GM12878 (cell line): Measurements from ENCODE around the gene MYO9B. TPM values are rescaled to one million over a fixed set of nuclear protein-coding genes. Genes with fewer than 3 reads are reported as not detected.

Experiments
- ATAC-seq: fragments of 200-7000 bp; cut with Tn5 transposase; 3 replicates; pipeline ENCODE4 v1.9.1; 2020; ENCODE audit warnings: mild to moderate bottlenecking, moderate library complexity
- BruUV-seq: library from RNA; stranded (reverse); fragments of 400-500 nt; replicated peaks from 2 replicates; lab custom pipeline; 2021; lab: Mats Ljungman, UMichigan
- CTCF ChIA-PET: fragments of 300-600 bp; sonication (Branson Sonifier 250); formaldehyde crosslinking; extraction: SDS; loops from one replicate; lab custom pipeline; 2021; ENCODE audit warnings: inconsistent platforms; lab: Yijun Ruan, JAX
- POLR2A ChIA-PET: fragments of 350-600 bp; formaldehyde crosslinking; extraction: SDS; loops from one replicate; lab custom pipeline; 2021; ENCODE audit warnings: inconsistent platforms; lab: Charles Lee
- RAD21 ChIA-PET: fragments of 300-600 bp; sonication (Branson Sonifier 250); formaldehyde crosslinking; loops from one replicate; lab custom pipeline; 2023; ENCODE audit warnings: antibody characterized with exemption; ENCODE audit not compliant: unreplicated experiment; lab: Charles Lee
- SMC1A ChIA-PET: fragments of 300-600 bp; sonication (Branson Sonifier 250); formaldehyde crosslinking; loops from one replicate; lab custom pipeline; 2023; ENCODE audit not compliant: unreplicated experiment, uncharacterized antibody; lab: Charles Lee
- DNase-seq: peaks from one replicate; pipeline ENCODE4 v3.0.0-alpha.2; 2011; ENCODE audit warnings: low read depth, low spot score
- FAIRE-seq: peaks from 3 replicates; lab custom pipeline; 2011; peaks lifted over from hg19 to GRCh38; lab: Jason Lieb, UNC
- H2AFZ ChIP-seq: 2 replicates; pipeline ENCODE4 v1.6.0; 2011; ENCODE audit warnings: low read depth, low read length, control low read depth; ENCODE audit not compliant: control insufficient read depth
- H3K27ac ChIP-seq: 2 replicates; pipeline ENCODE4 v1.5.1; 2011; ENCODE audit warnings: control low read depth; ENCODE audit not compliant: control insufficient read depth, insufficient read depth
- H3K27me3 ChIP-seq, 2 experiments: replicated peaks in 1 of 2; 2 replicates each; pipeline versions ENCODE4 v1.6.0 to v1.6.1; 2011; ENCODE audit warnings: low read length in 1 of 2; ENCODE audit not compliant: control insufficient read depth in 2 of 2, insufficient read depth in 2 of 2
- H3K36me3 ChIP-seq, 2 experiments: 2 replicates each; pipeline ENCODE4 v1.5.1; 2011; ENCODE audit warnings: low read length in 1 of 2; ENCODE audit not compliant: control insufficient read depth in 2 of 2, insufficient read depth in 2 of 2
- H3K4me1 ChIP-seq: 2 replicates; pipeline ENCODE4 v1.6.1; 2011; ENCODE audit warnings: mild to moderate bottlenecking, low read length, moderate library complexity, mixed read lengths; ENCODE audit not compliant: control insufficient read depth, insufficient read depth
- H3K4me2 ChIP-seq: 2 replicates; pipeline ENCODE4 v1.6.0; 2011; ENCODE audit warnings: control low read depth; ENCODE audit not compliant: control insufficient read depth, insufficient read depth
- H3K4me3 ChIP-seq: fragments of 200-600 bp; sonication (generic); 2 replicates; pipeline ENCODE4 v1.5.1; 2016
- H3K79me2 ChIP-seq: 2 replicates; pipeline ENCODE4 v1.6.0; 2011; ENCODE audit warnings: low read length; ENCODE audit not compliant: control insufficient read depth, insufficient read depth
- H3K9ac ChIP-seq: 2 replicates; pipeline ENCODE4 v1.8.0; 2011; ENCODE audit warnings: low read length, control low read depth, mixed read lengths; ENCODE audit not compliant: control insufficient read depth, insufficient read depth
- H3K9me3 ChIP-seq: replicated peaks from 3 replicates; pipeline ENCODE4 v1.5.1; 2011; ENCODE audit warnings: mild to moderate bottlenecking, low read length; ENCODE audit not compliant: control insufficient read depth, insufficient read depth
- H4K20me1 ChIP-seq: 2 replicates; pipeline ENCODE4 v1.6.0; 2011; ENCODE audit not compliant: control insufficient read depth, insufficient read depth
- BCL11A ChIP-seq: IDR thresholded peaks from 2 replicates; pipeline ENCODE4 v1.6.1; 2011; ENCODE audit warnings: low read depth, low read length
- CBX5 ChIP-seq: sonication (generic); IDR thresholded peaks from 2 replicates; pipeline ENCODE4 v1.6.1; 2016; ENCODE audit warnings: low read depth, moderate library complexity, mild to moderate bottlenecking, inconsistent platforms
- NBN ChIP-seq: fragments of 450-650 bp; IDR thresholded peaks from 2 replicates; pipeline ENCODE4 v1.6.1; 2016
- PML ChIP-seq: IDR thresholded peaks from 2 replicates; pipeline ENCODE4 v1.6.1; 2012; ENCODE audit warnings: low read length, inconsistent platforms
- RB1 ChIP-seq: fragments of 450-650 bp; formaldehyde crosslinking; IDR thresholded peaks from 2 replicates; pipeline ENCODE4 v1.6.1; 2017; ENCODE audit warnings: mild to moderate bottlenecking, borderline replicate concordance
- SMAD1 ChIP-seq: fragments of 450-650 bp; IDR thresholded peaks from 2 replicates; pipeline ENCODE4 v1.6.1; 2018; ENCODE audit warnings: mild to moderate bottlenecking, low read depth; ENCODE audit not compliant: partially characterized antibody
- STAT3 ChIP-seq: IDR thresholded peaks from 2 replicates; pipeline ENCODE4 v1.6.1; 2011; ENCODE audit warnings: low read depth, low read length, improper control_type of control experiment
- ZNF207 ChIP-seq: fragments of 450-650 bp; IDR thresholded peaks from 2 replicates; pipeline ENCODE4 v1.6.1; 2014; ENCODE audit warnings: antibody characterized with exemption, mild to moderate bottlenecking, borderline replicate concordance
- ZNF274 ChIP-seq: IDR thresholded peaks from one replicate; pipeline ENCODE4 v1.8.0; 2011; ENCODE audit not compliant: insufficient read length, insufficient read depth
- whole genome bisulfite sequencing: methylation state at CpG from one replicate; pipeline ENCODE4 v1.1.6; 2016; ENCODE audit warnings: low lambda C conversion rate; ENCODE audit not compliant: insufficient replicate concordance, insufficient coverage; ENCODE audit errors: missing lambda C conversion rate; 5-methylcytosine and 5-hydroxymethylcytosine counted together
- in situ Hi-C: fragments of 300-500 bp; cut with MboI; formaldehyde crosslinking; loops from 9 replicates; pipeline ENCODE4 v1.14.3; 2018; ENCODE audit warnings: mixed read lengths
- intact Hi-C: fragments of 100-400 bp; cut with micrococcal nuclease; formaldehyde crosslinking; loops from one replicate; pipeline ENCODE4 v1.14.2; 2022; ENCODE audit not compliant: unreplicated experiment
- polyA plus RNA-seq, 11 experiments: library from polyadenylated mRNA; depleted of rRNA in 4 of 11; unstranded in 6 of 11; stranded (reverse) in 5 of 11; fragments of >200 nt; fragmentation: Nextera tagmentation in 4 of 11; fragmentation: Illumina TruSeq in 1 of 11; extraction: Ambion mirVana in 4 of 11; extraction: Trizol in 1 of 11; gene quantifications; 1 replicate in 1 of 11; 2 replicates in 10 of 11; pipeline versions ENCODE4 v1.2.1 to v1.2.3, GENCODE V29; 2011 to 2016; ENCODE audit warnings: inconsistent platforms in 2 of 11, missing spikeins in 2 of 11, low read depth in 1 of 11
- total RNA-seq, 4 experiments: library from RNA; depleted of rRNA in 3 of 4; stranded (reverse); fragments of >200 nt in 3 of 4; fragmentation: Illumina TruSeq in 1 of 4; extraction: Trizol in 1 of 4; gene quantifications; 2 replicates each; pipeline versions ENCODE4 v1.2.1 to v1.2.3, GENCODE V29; 2013 to 2021
- TF ChIP-seq, protein P1 (sequence below): fragments of 450-650 bp; IDR thresholded peaks from 2 replicates; pipeline ENCODE4 v1.6.1; 2017; ENCODE audit warnings: mild to moderate bottlenecking, low read depth, inconsistent platforms; ENCODE audit not compliant: poor library complexity, severe bottlenecking
- TF ChIP-seq, protein P2 (sequence below): IDR thresholded peaks from 2 replicates; pipeline ENCODE4 v1.6.1; 2011; ENCODE audit warnings: mild to moderate bottlenecking, low read depth, low read length, moderate library complexity; ENCODE audit not compliant: insufficient replicate concordance
- TF ChIP-seq, protein P3 (sequence below): fragments of 450-650 bp; IDR thresholded peaks from 2 replicates; pipeline ENCODE4 v1.6.1; 2016; ENCODE audit warnings: mild to moderate bottlenecking, moderate library complexity, borderline replicate concordance
- TF ChIP-seq, protein P4 (sequence below): IDR thresholded peaks from 2 replicates; pipeline ENCODE4 v1.6.1; 2011; ENCODE audit warnings: low read depth, mild to moderate bottlenecking, low read length, moderate library complexity, borderline replicate concordance; ENCODE audit errors: extremely low read depth

Gene MYO9B
- total and polyA plus RNA-seq, 10 of the 15 experiments (the other 5 are each of a cell fraction or from before 2014, with no cell fraction given) = 5.4 to 165 (median 45.8) TPM

DNA sequence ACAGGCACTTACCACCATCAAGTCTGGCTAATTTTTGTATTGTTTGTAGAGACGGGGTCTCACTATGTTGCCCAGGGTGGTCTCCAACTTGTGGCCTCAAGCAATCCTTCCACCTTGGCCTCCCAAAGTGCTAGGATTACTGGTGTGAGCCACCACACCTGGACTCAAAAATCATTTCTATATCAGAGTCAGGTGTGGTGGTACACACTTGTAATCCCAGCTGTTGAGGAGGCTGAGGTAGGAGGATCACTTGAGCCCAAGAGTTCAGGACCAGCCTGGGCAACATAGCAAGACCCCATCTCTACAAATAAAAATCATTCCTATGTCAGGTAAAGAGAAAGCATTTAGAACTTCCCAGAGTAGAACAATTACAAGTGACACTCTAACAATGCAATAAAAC, 48.4 kb downstream of the MYO9B start:
- Histone ChIP-seq H3K27me3 (no peaks in the 10 kb centered on the region), H3K4me2 (peak overlapping the region; percentile 86; the same call in 1 of the 2 replicates)
- DNase-seq = no peak
- TF ChIP-seq PML (no peak), ZNF207 (no peak), CBX5 (no peak), BCL11A (no peak), STAT3 (no peak), NBN (no peak), RB1 (no peak), SMAD1 (no peak), ZNF274 (no peak)
- TF ChIP-seq, protein P1, sequence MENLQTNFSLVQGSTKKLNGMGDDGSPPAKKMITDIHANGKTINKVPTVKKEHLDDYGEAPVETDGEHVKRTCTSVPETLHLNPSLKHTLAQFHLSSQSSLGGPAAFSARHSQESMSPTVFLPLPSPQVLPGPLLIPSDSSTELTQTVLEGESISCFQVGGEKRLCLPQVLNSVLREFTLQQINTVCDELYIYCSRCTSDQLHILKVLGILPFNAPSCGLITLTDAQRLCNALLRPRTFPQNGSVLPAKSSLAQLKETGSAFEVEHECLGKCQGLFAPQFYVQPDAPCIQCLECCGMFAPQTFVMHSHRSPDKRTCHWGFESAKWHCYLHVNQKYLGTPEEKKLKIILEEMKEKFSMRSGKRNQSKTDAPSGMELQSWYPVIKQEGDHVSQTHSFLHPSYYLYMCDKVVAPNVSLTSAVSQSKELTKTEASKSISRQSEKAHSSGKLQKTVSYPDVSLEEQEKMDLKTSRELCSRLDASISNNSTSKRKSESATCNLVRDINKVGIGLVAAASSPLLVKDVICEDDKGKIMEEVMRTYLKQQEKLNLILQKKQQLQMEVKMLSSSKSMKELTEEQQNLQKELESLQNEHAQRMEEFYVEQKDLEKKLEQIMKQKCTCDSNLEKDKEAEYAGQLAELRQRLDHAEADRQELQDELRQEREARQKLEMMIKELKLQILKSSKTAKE = no peak
- TF ChIP-seq, protein P2, sequence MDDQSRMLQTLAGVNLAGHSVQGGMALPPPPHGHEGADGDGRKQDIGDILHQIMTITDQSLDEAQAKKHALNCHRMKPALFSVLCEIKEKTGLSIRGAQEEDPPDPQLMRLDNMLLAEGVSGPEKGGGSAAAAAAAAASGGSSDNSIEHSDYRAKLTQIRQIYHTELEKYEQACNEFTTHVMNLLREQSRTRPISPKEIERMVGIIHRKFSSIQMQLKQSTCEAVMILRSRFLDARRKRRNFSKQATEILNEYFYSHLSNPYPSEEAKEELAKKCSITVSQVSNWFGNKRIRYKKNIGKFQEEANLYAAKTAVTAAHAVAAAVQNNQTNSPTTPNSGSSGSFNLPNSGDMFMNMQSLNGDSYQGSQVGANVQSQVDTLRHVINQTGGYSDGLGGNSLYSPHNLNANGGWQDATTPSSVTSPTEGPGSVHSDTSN = no peak
- TF ChIP-seq, protein P3, sequence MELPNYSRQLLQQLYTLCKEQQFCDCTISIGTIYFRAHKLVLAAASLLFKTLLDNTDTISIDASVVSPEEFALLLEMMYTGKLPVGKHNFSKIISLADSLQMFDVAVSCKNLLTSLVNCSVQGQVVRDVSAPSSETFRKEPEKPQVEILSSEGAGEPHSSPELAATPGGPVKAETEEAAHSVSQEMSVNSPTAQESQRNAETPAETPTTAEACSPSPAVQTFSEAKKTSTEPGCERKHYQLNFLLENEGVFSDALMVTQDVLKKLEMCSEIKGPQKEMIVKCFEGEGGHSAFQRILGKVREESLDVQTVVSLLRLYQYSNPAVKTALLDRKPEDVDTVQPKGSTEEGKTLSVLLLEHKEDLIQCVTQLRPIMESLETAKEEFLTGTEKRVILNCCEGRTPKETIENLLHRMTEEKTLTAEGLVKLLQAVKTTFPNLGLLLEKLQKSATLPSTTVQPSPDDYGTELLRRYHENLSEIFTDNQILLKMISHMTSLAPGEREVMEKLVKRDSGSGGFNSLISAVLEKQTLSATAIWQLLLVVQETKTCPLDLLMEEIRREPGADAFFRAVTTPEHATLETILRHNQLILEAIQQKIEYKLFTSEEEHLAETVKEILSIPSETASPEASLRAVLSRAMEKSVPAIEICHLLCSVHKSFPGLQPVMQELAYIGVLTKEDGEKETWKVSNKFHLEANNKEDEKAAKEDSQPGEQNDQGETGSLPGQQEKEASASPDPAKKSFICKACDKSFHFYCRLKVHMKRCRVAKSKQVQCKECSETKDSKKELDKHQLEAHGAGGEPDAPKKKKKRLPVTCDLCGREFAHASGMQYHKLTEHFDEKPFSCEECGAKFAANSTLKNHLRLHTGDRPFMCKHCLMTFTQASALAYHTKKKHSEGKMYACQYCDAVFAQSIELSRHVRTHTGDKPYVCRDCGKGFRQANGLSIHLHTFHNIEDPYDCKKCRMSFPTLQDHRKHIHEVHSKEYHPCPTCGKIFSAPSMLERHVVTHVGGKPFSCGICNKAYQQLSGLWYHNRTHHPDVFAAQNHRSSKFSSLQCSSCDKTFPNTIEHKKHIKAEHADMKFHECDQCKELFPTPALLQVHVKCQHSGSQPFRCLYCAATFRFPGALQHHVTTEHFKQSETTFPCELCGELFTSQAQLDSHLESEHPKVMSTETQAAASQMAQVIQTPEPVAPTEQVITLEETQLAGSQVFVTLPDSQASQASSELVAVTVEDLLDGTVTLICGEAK = no peak
- TF ChIP-seq, protein P4, sequence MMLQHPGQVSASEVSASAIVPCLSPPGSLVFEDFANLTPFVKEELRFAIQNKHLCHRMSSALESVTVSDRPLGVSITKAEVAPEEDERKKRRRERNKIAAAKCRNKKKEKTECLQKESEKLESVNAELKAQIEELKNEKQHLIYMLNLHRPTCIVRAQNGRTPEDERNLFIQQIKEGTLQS = no peak
- TF ChIP-seq, all 136 proteins: peak for 0
- SMC1A ChIA-PET = interaction anchor here (1.6 to 7.3 kb wide), 6 partner anchors 7 to 50 kb away, joined by 3 to 88 read pairs (median 18); partner anchors contain the start of genes HAUS8 and MYO9B
- Histone ChIP-seq H3K4me3 (peak overlapping the region; percentile 46; the same call in 1 of the 2 replicates), H4K20me1 (no peaks in the 10 kb centered on the region), H3K4me1 (peaks cover 48% of the 10 kb centered on the region), H3K9ac (peak overlapping the region; percentile 80; the same call in 1 of the 2 replicates), H3K9me3 (no peaks in the 10 kb centered on the region), H2AFZ (no peak overlapping the region), H3K27ac (peak overlapping the region; percentile 97), H3K36me3 (peaks cover 10 to 23% of the 10 kb centered on the region in 2 experiments), H3K79me2 (peaks cover 53% of the 10 kb centered on the region)
- FAIRE-seq (no peak), ATAC-seq (no peak)
- in situ Hi-C loops = no loop called here
- CTCF ChIA-PET = interaction anchor here (0.7 to 4.6 kb wide), 7 partner anchors 8 to 47 kb away, joined by 3 to 30 read pairs (median 3); no protein-coding TSS in a partner anchor
- POLR2A ChIA-PET = interaction anchor here (0.7 to 6.2 kb wide), 5 partner anchors 7 to 546 kb away, joined by 6 to 111 read pairs (median 14); partner anchors contain the start of genes HAUS8 and MYO9B
- no TSS peak for BruUV-seq
- RAD21 ChIA-PET = interaction anchor here (2.3 to 5.9 kb wide), 5 partner anchors 8 to 50 kb away, joined by 9 to 91 read pairs (median 19); partner anchors contain the start of gene MYO9B
- intact Hi-C loops = loop anchor here (2.0 kb wide), 1 partner anchor 19 kb away; no protein-coding TSS in a partner anchor
- 95% methylated on average over 1 of the region's 1 CpG for WGBS
